PC-9 (cell line): Measurements from ENCODE around the gene PCDHGA12. TPM values are rescaled to one million over a fixed set of nuclear protein-coding genes. Genes with fewer than 3 reads are reported as not detected.

Source experiments
- BruUV-seq: library from RNA; stranded (reverse); fragments of 400-500 nt; replicated peaks from 2 replicates; lab custom pipeline; 2021; lab: Mats Ljungman, UMichigan
- CTCF ChIA-PET: fragments of 300-600 bp; sonication (Branson Sonifier 250); formaldehyde crosslinking; loops from one replicate; lab custom pipeline; 2022; ENCODE audit warnings: antibody characterized with exemption; lab: Charles Lee
- POLR2A ChIA-PET: fragments of 300-600 bp; sonication (Branson Sonifier 250); formaldehyde crosslinking; loops from one replicate; lab custom pipeline; 2022; ENCODE audit warnings: antibody characterized with exemption; ENCODE audit not compliant: unreplicated experiment; lab: Charles Lee
- DNase-seq, 2 experiments: peaks; one replicate each; pipeline versions ENCODE4 v3.0.0 to v3.0.0-alpha.2; 2015 to 2022; ENCODE audit warnings: mixed read lengths in 1 of 2
- H2AFZ ChIP-seq: fragments of 200-600 bp; sonication (generic); 2 replicates; pipeline ENCODE4 v1.8.1; 2017; ENCODE audit warnings: antibody characterized with exemption
- H3F3A ChIP-seq: fragments of 200-600 bp; sonication (generic); 2 replicates; pipeline ENCODE4 v1.8.1; 2017; ENCODE audit warnings: antibody characterized with exemption, mild to moderate bottlenecking, low read depth; ENCODE audit not compliant: insufficient read depth
- H3K27ac ChIP-seq: fragments of 200-600 bp; sonication (generic); 2 replicates; pipeline ENCODE4 v1.6.1; 2016; ENCODE audit warnings: mixed run types
- H3K27me3 ChIP-seq: fragments of 200-600 bp; sonication (generic); 2 replicates; pipeline ENCODE4 v1.6.1; 2016; ENCODE audit warnings: low read depth, mixed run types; ENCODE audit not compliant: insufficient read depth
- H3K36me3 ChIP-seq: fragments of 200-600 bp; sonication (generic); 2 replicates; pipeline ENCODE4 v1.6.1; 2016; ENCODE audit warnings: low read depth, mixed run types
- H3K4me1 ChIP-seq: fragments of 200-600 bp; sonication (generic); replicated peaks from 2 replicates; pipeline ENCODE4 v1.6.1; 2016; ENCODE audit warnings: mixed run types; ENCODE audit not compliant: insufficient read depth
- H3K4me2 ChIP-seq: fragments of 200-600 bp; sonication (generic); 2 replicates; pipeline ENCODE4 v1.6.1; 2017; ENCODE audit warnings: mixed run types
- H3K4me3 ChIP-seq: fragments of 200-600 bp; sonication (generic); 2 replicates; pipeline ENCODE4 v1.6.1; 2016; ENCODE audit warnings: mixed run types
- H3K79me2 ChIP-seq: fragments of 200-600 bp; sonication (generic); 2 replicates; pipeline ENCODE4 v1.6.1; 2017; ENCODE audit warnings: low read depth, mixed run types
- H3K9me2 ChIP-seq: fragments of 200-600 bp; sonication (generic); 2 replicates; pipeline ENCODE4 v1.8.1; 2017; ENCODE audit warnings: mild to moderate bottlenecking; ENCODE audit not compliant: insufficient read depth
- H3K9me3 ChIP-seq: fragments of 200-600 bp; sonication (generic); 2 replicates; pipeline ENCODE4 v1.8.1; 2016; ENCODE audit warnings: low read depth; ENCODE audit not compliant: insufficient read depth
- H4K20me1 ChIP-seq: fragments of 200-600 bp; sonication (generic); 2 replicates; pipeline ENCODE4 v1.8.1; 2017; ENCODE audit not compliant: insufficient read depth
- CTCF ChIP-seq: fragments of 200-600 bp; sonication (generic); conservative IDR thresholded peaks from 2 replicates; pipeline ENCODE4 v1.6.1; 2017; ENCODE audit warnings: mixed run types, antibody characterized with exemption, mild to moderate bottlenecking, moderate library complexity
- EZH2 ChIP-seq: fragments of 200-600 bp; sonication (generic); IDR thresholded peaks from 2 replicates; pipeline ENCODE4 v1.8.0; 2017; ENCODE audit warnings: antibody characterized with exemption, low read depth
- intact Hi-C: fragments of 100-400 bp; cut with micrococcal nuclease; formaldehyde crosslinking; loops from one replicate; pipeline ENCODE4 v1.10.0; 2022; ENCODE audit not compliant: unreplicated experiment
- total RNA-seq: library from RNA; stranded (reverse); gene quantifications from 2 replicates; pipeline ENCODE4 v1.2.3, GENCODE V29; 2021

Gene PCDHGA12
- total RNA-seq, 1 experiment from 2014 or later: not detected

GRCh38 chr5:141440341-141440740 is 10.0 kb downstream of the PCDHGA12 start:
- no peak overlapping the region for H2AFZ ChIP-seq
- peaks cover 23% of the 10 kb centered on the region; the same call in 1 of the 2 replicates for H3K27me3 ChIP-seq
- no peaks in the 10 kb centered on the region for H4K20me1 ChIP-seq
- no peaks in the 10 kb centered on the region for H3K9me2 ChIP-seq
- H3K4me3 ChIP-seq: no peak overlapping the region
- no peaks in the 10 kb centered on the region for H3F3A ChIP-seq
- H3K79me2 ChIP-seq: no peaks in the 10 kb centered on the region
- DNase-seq: no peak
- H3K4me2 ChIP-seq: no peak overlapping the region
- no peak overlapping the region for H3K27ac ChIP-seq
- no peaks in the 10 kb centered on the region for H3K36me3 ChIP-seq
- TF ChIP-seq CTCF: no peak
- no peak for TF ChIP-seq EZH2
- POLR2A ChIA-PET: no interaction called here
- no TSS peak for BruUV-seq
- intact Hi-C loops: no loop called here
- no peaks in the 10 kb centered on the region for H3K9me3 ChIP-seq
- no peaks in the 10 kb centered on the region for H3K4me1 ChIP-seq
- CTCF ChIA-PET: no interaction called here

GRCh38 chr5:141441571-141442170 is 11.4 kb downstream of the PCDHGA12 start:
- H3F3A ChIP-seq: no peaks in the 10 kb centered on the region
- no peak overlapping the region for H3K27ac ChIP-seq
- H2AFZ ChIP-seq: no peak overlapping the region
- POLR2A ChIA-PET: no interaction called here
- no peaks in the 10 kb centered on the region for H3K9me2 ChIP-seq
- H3K4me3 ChIP-seq: no peak overlapping the region
- no peaks in the 10 kb centered on the region for H3K4me1 ChIP-seq
- no peaks in the 10 kb centered on the region for H3K79me2 ChIP-seq
- BruUV-seq: no TSS peak
- H4K20me1 ChIP-seq: no peaks in the 10 kb centered on the region
- intact Hi-C loops: no loop called here
- CTCF ChIA-PET: no interaction called here
- H3K27me3 ChIP-seq: 0 out of 2 replicates have a peak, but pooled peaks cover 12% of the 10 kb centered on the region
- no peak overlapping the region for H3K4me2 ChIP-seq
- TF ChIP-seq EZH2 (no peak), CTCF (no peak)
- H3K9me3 ChIP-seq: no peaks in the 10 kb centered on the region
- no peak for DNase-seq
- H3K36me3 ChIP-seq: no peaks in the 10 kb centered on the region

- H3K36me3 ChIP-seq: no peaks in the 10 kb centered on the region
- intact Hi-C loops: no loop called here
- no peak overlapping the region for H3K4me2 ChIP-seq
- no peak overlapping the region for H3K27ac ChIP-seq
- no peak for TF ChIP-seq EZH2
- no peak for TF ChIP-seq CTCF
- H2AFZ ChIP-seq: no peak overlapping the region
- no TSS peak for BruUV-seq
- H3F3A ChIP-seq: no peaks in the 10 kb centered on the region
- H4K20me1 ChIP-seq: no peaks in the 10 kb centered on the region
- no peaks in the 10 kb centered on the region for H3K9me2 ChIP-seq
- H3K4me3 ChIP-seq: no peak overlapping the region
- no peak for DNase-seq
- no peaks in the 10 kb centered on the region for H3K27me3 ChIP-seq
- POLR2A ChIA-PET: no interaction called here
- H3K9me3 ChIP-seq: no peaks in the 10 kb centered on the region
- H3K79me2 ChIP-seq: no peaks in the 10 kb centered on the region
- CTCF ChIA-PET: interaction anchor here (1.1 kb wide), 1 partner anchor 13 kb away, joined by 5 read pairs; no protein-coding TSS in a partner anchor
- H3K4me1 ChIP-seq: no peaks in the 10 kb centered on the region
Observed at GRCh38 chr5:141465351-141465750, 35.0 kb downstream of the PCDHGA12 start.
